Neural cell (in vitro differentiated cells): ENCODE results near the gene CAV2.

Experiments used
- EZH2 ChIP-seq: fragments of 200-600, 300-800 bp; shearing (Covaris generic), sonication (generic); IDR thresholded peaks from 2 replicates; pipeline ENCODE4 v1.6.1; 2014; ENCODE audit warnings: antibody characterized with exemption, low read length, borderline replicate concordance, mild to moderate bottlenecking; ENCODE audit not compliant: insufficient read depth, poor library complexity, severe bottlenecking
- POLR2AphosphoS5 ChIP-seq: IDR thresholded peaks from 2 replicates; pipeline ENCODE4 v1.6.1; 2012
- RAD21 ChIP-seq: fragments of 450-650 bp; conservative IDR thresholded peaks from 2 replicates; pipeline ENCODE4 v1.6.1; 2014; ENCODE audit warnings: antibody characterized with exemption, mild to moderate bottlenecking, moderate library complexity
- TAF1 ChIP-seq: IDR thresholded peaks from 2 replicates; pipeline ENCODE4 v1.6.1; 2012; ENCODE audit warnings: low read depth
- TF ChIP-seq, protein P1 (sequence below): fragments of 450-650 bp; IDR thresholded peaks from 2 replicates; pipeline ENCODE4 v1.5.1; 2014; ENCODE audit warnings: antibody characterized with exemption, mild to moderate bottlenecking, moderate library complexity; ENCODE audit not compliant: poor library complexity, severe bottlenecking

GRCh38 chr7:116547347-116547746 lies 47.8 kb downstream of the CAV2 start:
- TF ChIP-seq, protein P1, sequence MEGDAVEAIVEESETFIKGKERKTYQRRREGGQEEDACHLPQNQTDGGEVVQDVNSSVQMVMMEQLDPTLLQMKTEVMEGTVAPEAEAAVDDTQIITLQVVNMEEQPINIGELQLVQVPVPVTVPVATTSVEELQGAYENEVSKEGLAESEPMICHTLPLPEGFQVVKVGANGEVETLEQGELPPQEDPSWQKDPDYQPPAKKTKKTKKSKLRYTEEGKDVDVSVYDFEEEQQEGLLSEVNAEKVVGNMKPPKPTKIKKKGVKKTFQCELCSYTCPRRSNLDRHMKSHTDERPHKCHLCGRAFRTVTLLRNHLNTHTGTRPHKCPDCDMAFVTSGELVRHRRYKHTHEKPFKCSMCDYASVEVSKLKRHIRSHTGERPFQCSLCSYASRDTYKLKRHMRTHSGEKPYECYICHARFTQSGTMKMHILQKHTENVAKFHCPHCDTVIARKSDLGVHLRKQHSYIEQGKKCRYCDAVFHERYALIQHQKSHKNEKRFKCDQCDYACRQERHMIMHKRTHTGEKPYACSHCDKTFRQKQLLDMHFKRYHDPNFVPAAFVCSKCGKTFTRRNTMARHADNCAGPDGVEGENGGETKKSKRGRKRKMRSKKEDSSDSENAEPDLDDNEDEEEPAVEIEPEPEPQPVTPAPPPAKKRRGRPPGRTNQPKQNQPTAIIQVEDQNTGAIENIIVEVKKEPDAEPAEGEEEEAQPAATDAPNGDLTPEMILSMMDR = no peak
- TF ChIP-seq POLR2AphosphoS5 (no peak), RAD21 (no peak), TAF1 (no peak), EZH2 (no peak)
